ENCODE results near the gene IGFBP7.

IGFBP7 gene, protein sequence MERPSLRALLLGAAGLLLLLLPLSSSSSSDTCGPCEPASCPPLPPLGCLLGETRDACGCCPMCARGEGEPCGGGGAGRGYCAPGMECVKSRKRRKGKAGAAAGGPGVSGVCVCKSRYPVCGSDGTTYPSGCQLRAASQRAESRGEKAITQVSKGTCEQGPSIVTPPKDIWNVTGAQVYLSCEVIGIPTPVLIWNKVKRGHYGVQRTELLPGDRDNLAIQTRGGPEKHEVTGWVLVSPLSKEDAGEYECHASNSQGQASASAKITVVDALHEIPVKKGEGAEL

DNA sequence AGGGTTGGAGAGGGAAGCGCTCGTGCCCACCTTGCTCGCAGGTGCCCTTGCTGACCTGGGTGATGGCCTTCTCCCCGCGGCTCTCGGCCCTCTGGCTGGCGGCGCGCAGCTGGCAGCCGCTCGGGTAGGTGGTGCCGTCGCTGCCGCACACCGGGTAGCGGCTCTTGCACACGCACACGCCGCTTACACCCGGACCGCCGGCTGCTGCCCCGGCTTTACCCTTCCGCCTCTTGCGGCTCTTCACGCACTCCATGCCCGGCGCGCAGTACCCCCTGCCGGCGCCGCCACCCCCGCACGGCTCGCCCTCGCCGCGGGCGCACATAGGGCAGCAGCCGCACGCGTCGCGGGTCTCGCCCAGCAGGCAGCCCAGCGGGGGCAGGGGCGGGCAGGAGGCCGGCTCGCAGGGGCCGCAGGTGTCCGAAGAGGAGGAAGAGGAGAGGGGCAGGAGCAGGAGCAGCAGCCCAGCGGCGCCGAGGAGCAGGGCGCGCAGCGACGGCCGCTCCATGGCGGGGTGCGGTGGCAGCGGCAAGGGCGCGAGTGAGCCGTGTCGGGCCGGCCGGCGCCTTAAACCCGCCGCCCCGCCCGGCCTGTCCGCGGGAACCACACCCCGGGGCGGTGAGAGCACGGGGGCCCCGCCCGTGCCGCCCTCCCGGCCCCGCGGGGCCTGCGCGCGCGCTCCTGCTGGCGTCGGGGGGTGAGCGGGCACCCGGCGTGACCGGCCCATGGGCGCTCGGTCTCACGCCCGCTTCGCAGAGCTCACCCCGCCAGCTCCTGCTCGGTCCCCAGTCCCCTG is at the start of gene IGFBP7:
Gene IGFBP7, minus strand, starts transcription at position 539 of the 793 bp plus-strand sequence. Its CDS starts 34 bp downstream, at position 505.
- peak in 1 of 2 donors; percentile 29 for DNase-seq

DNA sequence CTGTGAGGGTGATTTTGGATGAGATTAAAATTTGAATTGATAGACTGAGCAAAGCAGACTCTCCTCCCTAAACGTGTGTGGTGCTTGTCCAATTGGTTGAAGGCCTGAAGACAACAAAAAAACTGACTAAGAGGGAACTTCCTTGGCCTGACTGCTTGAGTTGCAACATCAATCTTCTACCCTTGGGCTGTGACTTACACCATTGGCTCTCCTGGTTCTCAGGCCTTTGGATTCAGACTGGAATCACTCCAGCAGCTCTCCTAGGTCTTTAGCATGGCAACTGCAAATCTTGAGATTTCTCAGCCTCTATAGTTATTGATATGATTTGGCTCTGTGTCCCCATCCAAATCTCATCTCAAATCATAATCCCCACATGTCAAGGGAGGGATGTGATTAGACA is 49.7 kb upstream of the IGFBP7 start:
- no peak for DNase-seq

DNA sequence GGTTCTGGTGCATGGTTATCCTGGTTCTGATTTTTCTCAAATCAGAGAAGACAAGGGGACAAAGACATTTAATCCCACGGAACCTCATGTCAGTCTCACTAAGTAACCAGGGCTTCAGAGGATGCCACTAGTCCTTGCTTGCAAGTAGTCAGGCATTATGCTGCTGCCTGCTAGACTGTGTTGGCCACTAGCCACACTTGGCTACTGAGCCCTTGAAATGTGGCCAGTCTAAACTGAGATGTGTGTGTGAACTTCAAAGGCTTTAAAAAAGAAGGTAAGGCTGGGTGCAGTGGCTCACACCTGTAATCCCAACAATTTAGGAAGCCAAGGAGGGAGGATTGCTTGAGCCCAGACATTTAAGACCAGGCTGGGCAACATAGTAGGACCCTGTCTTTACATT is 48.6 kb upstream of the IGFBP7 start:
- DNase-seq, result no peak

DNA sequence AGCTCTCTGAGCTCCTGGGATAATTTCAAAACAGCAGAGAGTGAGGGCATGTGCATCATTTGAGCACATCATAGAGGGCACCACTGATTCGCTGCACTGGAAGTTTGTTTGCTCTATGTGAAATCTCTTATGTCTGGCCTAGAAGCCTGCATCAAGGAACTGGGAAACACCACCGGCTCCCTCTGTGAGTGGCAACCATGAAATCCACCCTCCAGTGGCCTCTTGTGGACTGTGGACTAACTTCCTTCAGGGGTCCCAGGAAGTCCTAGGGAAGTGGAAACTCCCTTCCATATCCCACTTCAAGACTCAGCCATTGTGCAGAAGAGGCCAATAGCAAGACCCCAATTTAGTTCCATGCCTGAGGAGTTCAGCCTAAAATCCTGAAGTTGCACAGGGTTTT is 48.0 kb upstream of the IGFBP7 start:
- no peak for DNase-seq

DNA sequence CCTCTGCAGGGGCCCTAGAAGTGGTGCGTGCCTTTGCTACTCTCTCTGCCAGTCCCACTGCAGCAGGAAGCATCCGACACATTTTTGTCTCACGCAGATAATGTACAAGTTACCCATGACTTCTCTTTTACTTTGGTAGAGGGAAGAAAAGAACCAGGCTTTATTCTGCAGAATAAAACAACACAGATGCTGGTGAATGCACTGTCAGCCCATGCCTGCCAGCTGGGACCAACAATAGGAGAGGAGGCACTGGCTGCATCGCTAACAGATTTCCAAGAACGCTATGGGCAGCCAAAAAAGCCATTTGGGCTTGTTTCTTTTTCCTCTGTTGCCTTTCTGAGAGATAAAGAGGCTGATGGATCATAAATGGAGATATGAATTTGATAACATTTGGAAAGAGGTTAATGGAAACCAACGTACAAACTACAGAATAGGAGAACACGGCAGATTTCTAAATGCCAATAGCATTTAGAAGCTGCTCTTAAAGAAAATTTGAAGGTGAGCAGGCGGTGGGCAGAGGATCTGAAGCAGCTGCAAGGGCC is 47.5 kb upstream of the IGFBP7 start:
- DNase-seq, result no peak

DNA sequence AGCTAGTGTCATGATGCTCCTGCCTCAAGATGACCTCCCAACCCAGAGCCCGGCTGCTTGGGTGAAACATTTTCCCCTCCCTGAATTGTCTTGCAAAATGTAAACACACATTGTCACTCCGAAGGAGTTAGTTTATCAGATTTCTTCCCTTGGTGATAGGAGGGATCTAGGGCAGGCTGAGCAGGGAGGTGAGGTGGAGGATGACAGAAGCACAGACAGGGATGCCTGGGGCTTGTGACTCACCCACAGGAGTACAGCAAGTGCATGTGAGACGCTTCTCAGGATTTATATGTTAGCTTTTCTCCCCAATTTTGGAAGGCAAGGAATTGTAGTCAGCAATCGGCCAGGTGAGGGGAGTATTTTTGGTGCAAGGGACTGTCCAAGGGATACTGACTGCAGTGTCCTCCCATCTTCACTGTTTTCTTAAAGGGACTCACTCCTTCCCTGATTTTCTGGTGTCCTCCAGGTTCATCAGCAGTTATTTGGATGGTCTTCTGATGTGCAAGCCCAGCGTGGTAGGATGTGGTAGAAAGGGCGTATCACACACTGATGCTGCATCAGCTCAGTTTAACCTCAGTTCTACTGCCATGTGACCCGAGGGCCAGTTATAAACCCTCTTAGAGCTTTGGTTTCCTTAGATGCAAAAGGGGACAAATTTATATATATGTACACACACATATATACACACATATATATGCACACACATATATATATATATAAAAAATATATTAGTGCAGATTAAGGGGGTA is 46.2 kb upstream of the IGFBP7 start:
- DNase-seq, result no peak

DNA sequence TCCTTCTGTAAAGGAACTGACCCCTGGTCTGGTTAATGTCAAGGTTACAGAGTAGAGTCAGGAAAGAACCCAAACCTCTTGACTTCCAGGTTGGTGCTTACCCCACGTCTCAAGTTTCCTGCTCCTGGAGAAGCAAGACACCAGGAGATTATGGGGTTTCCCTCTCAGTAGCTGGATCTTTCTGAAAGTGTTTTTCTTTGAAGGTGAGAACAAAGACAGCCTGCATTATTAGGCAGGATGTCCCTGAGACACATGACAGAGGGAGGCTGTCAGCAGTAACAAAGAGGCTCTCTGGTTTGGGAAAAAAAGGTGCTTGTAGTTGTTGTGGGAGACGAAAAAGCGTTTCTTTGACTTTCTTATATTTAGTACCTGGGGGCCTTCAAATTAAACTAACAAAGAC is 44.7 kb upstream of the IGFBP7 start:
- no peak for DNase-seq

DNA sequence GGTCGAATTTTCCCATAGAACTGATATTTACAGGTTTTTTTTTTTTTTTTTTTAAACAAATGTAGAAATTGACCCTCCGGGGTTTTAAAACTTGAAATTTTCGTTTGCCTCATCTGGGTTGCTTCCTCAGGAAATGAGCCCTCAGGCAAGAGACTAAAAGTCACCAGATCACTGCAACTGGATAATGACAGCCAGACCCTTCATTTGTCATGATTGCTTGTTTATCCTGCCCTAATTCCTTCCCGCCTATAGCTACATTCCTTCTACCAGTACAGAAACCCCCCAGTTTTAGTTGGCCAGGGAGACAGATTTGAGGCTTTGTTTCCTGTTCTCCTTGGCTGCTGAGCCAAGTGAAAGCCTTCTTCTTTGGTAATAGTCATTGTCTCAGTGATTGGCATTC is 44.0 kb upstream of the IGFBP7 start:
- DNase-seq, result peak in 1 of 2 donors; percentile 2

DNA sequence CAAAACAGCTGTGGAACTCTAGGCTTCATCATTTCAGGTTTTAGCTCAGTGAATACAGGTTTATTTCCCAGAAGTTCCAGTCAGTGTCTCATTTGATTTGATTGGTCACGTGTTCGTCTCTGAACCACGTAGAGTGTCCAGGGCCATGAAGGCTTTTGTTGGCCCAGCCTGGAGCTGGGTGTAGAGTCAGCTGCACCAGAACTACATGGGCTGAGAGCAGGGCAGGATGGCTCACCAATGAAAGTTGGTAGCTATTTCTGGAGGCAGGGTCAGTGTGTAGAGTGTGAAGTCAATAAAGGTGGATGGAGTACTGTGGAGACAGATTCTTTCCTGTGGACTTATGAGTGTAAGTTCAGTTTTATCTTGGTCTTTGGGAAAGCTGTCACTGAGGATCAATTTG is 43.0 kb upstream of the IGFBP7 start:
- DNase-seq, result no peak

DNA sequence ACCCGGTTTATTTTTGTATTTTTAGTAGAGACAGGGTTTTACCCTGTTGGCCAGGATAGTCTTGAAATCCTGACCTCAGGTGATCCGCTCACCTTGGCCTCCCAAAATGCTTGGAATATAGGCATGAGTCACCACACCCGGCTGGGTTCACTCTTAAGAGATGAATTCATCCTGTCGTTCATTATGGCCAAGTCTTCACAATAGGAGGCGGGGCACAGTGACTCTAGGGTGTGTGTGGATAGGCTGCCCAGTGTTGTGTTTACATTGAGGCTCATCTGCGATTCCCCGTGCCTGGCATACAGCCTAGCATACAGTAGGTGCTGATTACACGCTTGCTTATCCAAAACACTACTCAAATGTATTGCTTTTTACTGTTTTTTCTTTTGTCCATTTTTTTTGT is 41.3 kb upstream of the IGFBP7 start:
- DNase-seq, result no peak

DNA sequence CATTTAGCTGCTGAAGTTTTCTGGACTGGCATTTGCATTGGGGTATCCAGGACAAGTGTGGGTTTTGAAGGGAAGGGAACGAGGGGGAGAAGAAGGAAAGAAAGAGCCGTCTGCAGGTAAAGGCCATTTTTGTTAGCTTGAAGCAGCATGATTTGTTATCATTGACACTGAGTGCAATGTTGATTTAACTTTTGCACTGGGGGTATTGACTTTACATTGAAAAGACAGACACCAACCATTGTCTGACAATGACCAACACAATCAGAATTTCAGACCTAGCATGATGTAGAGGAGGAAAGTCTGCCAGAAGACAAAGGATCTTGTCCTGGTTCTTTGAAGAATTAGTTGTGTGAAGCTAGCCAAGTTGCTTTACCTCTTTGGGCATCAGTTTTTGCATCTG is 39.6 kb upstream of the IGFBP7 start:
- DNase-seq, result no peak

DNA sequence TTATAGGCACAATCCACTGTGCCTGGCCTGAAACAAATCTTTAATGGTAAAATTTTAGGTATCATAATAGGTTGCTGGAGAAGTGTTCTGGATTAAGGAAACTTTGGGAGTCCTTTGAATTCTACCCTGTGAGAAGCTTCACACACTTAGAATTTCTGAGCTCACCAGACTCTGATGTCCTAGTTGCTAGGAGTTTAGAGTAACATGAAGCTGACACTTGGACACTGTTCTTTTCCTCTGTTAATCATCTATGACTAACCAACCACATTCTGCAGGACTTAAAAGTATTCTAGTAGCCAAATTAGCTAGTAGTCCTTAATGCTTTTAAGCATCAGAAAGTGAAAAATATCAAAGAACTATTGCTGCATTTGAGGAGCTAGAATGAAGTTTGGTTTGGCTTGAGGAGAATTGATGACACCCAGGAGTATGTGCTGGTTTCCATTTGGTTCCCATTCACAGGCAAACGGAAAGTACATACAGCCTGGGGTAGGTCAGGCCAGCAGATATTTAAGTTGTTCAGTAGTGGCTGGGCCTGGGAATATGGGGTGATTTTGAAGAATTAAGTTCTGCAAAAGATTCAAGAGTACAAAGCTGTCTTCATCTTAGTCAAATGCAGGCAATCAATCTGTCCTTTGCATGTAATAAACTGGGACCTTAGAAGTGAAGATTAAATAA is 38.8 kb upstream of the IGFBP7 start:
- DNase-seq, result no peak

DNA sequence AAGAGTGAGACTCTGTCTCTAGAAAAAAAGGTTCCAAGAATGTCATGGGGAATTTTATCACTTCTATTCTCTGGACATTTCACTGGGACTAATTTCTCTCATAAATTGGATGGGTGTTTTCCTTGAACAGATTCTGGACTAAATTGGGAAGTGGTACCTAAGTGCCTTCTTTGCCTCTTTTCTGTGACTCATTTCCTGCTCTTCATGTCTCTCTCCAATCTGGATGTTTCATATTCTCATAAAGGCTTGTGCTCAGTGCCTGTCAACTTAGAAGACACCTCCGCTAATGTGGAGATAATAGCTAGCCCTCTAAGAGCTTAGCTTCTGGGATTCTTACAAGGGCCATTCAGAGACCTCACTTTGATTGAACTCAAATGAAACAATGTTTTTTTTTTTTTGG is 38.0 kb upstream of the IGFBP7 start:
- DNase-seq, result no peak

DNA sequence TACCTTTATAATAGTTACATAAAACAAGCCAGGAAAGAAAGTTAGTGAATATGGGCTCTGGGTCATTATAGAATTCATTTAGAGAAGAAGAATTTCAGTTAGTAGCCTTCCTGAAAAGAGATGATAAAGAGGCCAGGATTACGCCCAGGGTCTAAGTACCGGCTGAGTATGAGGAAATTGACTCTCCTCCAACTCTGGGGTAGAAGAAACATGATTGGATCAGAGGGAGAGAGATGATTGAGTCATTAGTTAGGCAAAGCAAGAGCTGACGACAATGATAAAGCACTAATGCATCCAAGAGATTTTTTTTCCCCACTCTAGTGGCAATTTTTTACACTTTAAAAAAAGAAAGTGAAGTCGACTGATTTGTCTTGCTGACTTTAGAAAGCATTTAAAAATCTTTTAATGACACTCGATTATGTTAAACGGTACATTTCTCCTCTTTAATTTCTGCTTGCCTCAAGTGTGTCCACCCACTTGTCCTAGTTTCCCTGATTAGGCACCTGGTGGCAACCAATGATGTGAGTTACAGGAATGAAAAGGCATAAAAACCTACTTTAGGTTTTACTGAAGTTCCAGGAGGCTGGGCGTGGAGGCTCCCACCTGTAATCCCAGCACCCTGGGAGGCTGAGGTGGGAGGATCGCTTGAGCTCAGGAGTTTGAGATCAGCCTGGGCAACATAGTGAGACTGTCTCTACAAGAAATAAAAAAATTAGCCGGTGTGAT is 37.3 kb upstream of the IGFBP7 start:
- DNase-seq, result no peak

DNA sequence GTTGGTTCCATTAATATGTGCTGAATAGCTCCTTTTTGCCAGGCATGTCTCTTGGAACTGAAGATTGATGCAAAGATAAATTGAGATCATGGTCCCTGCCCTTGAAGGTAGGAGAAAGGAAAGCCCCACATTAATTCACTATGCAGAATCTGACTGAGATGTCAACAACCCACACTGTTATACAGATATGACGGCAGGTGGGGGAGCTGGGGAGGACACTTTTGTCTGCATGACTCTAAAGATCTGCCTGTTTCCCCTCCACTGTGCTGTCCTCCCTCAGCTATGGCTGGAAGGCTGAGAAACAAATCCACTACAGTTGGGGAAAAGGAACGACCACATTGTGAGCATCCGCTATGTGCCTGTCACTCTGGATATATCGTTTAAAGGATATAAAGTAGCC is 36.3 kb upstream of the IGFBP7 start:
- DNase-seq, result no peak

DNA sequence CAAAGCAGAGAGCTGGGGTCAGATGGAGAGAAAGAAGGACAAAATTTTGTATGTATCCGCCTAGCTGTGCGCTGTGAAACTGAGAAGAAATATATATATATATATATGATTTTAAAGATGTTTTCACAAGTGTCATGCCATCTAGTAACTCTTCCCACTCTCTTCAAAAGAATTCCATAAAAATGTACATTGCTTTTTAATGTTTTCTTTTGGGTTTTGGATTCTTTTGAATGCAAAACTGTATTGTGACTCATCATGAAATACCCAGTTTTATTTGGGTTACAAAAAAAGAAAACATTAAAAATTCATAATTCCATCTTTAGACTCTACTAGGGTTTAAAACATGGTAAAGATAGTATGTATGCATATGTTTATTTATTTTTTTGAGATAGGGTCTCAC is 34.3 kb upstream of the IGFBP7 start:
- DNase-seq, result no peak

DNA sequence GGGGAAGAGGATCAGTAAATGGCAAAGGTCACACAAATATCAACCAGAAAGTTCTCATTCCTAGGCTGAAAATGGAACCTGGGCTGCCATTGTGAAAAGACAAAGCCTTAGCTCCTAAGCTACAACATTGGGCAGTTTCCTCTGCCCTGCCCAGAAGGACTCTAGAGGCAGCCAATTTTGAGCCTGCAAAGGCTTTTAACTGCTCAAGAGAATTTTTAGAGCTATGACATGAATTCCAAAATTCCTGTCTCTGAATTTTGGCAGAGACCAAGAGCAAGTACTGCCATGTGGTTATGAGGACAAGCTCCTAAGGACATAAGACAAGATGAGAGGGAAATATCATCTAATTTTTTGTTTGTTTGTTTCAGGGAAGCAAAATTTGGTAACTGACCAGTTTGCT is 29.6 kb upstream of the IGFBP7 start:
- DNase-seq, result no peak

DNA sequence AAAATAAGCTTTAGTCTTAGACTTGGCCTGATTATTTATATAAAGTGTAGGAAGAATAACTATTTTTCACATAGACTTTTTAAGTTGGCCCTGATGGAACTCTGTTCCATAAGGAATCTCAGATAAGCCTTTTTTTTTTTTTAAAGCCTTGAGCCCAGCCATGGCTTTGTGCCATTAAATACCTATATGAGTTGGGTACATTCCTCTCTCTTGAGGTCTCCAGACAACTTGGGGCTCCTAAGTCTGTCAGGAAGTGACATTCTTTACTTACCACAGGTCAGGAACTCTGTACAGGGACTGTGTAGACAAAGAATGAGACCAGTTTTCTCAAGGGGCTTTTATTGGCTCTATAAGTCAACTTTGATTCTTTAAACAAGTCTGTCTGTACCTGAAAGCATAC is 27.1 kb upstream of the IGFBP7 start:
- no peak for DNase-seq

DNA sequence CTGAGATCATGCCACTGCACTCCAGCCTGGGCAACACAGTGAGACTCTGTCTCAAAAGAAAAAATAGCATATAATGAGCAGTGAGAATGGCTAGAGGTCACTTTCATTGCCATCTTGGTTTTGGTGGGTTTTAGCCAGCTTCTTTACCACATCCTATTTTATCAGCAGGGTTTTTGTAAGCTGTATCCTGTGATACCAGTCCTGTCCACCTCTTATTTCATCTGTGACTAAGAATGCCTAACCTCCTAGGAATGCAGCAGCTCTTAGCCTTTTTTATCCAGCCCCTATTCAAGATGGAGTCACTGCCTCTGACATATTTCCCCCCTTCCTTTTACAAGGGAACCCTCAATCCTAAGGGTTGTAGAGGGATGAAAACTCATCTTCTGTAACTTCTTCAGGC is 26.1 kb upstream of the IGFBP7 start:
- DNase-seq, result no peak

DNA sequence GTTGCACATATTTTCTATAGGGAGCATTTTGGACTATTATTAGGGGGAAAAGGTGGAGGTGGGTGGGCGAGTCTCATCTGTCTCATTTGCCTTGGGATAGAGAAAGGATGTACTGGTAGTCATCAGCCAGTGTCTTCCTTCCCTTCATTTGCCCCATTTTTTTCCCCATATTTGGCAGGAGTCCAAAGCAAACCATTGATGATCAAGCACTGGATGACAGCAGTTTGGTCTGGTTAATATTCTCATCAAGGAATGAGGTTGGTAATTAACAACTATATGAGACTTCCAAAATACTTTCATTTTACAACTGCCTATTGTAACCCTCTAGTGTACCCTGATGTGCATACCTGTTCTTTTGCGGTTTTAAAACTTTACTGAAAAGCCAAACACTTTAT is 22.6 kb upstream of the IGFBP7 start:
- no peak for DNase-seq

DNA sequence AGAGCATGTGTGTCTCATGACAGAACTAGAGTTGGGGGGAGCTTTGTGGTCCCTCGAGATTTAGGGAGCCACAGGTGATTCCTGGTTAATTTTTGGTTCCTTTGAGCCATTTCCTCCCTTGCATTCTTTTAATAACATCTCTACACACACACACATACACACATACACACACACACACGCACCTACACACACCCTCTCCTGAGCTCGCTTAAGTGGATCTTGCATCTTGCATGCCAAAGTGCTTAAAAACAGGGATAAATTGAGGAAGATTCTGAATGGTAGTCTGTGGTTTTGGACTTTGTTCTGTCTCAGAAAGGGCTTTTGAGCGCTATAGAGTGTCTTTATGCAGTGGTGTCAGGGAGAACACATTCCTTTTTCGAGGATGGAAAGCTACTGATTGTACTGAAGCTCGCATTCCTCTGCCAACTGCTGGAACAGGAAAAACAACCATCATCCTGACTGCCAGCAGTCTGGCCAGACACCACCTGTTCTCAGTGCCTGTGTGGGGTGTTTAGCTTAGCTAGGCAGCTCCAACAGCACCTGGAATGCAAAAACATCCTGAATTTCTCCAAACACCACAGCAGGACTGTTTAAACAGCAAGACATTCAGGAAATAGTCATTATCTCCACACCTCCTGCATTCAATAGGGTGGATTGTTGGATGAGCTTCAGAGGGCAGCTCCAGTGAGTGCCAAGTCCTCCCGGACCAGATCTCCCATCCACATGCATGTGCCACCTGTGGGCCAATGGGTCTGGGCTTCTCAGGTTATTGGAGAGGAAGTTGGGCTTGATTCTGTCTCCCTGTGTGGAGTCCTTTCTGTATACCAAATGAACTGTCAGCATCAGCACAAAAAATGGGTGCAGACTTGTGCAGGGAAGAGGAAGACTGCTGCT is 21.9 kb upstream of the IGFBP7 start:
- DNase-seq, result no peak
